Measurements from ENCODE around the gene NCOA6.

Gene NCOA6

DNA sequence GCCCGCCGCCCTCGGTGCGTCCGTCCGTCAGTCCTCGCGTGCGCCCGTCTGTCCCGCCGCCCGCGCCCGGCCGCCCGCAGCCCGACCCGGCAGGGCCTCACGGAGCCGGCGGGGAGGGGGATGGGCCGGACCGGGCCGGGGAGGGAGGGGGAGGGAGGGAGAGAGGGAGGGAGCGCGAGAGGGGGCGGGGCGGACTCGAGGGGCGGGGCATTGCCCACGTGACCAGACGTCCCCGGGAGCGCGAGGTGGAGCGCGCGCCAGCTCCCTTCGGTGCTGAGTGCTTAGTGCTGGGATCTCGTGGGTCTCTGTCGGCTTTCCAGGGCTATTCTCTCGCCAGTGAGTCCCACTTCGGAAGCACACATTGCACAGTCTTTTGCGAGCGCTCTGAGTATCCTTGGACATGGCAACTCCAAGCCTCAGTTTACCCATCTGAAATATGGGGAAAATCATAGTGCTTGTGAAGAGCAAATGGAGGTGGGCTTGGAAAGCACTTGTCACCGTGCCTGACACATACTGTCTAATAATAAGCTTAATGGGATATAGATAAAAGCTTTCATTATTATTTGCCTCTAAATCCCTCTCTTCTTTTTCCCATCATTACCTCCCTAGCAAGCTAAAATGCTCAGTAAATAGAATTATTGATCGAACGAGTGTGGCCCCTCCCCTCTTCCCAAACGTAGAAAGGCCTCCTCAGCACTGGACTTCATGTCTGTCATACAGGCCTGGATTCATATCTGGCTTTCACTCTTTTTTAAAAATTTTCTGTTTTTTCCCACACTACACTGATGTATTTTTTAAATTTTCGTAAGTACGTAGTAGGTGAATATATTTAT is at the start of gene NCOA6:
NCOA6 (minus strand) TSS at position 122 of the 833 bp plus-strand sequence. CDS start 43,296 bp downstream, outside the sequence.
- peak; percentile 75 for DNase-seq

DNA sequence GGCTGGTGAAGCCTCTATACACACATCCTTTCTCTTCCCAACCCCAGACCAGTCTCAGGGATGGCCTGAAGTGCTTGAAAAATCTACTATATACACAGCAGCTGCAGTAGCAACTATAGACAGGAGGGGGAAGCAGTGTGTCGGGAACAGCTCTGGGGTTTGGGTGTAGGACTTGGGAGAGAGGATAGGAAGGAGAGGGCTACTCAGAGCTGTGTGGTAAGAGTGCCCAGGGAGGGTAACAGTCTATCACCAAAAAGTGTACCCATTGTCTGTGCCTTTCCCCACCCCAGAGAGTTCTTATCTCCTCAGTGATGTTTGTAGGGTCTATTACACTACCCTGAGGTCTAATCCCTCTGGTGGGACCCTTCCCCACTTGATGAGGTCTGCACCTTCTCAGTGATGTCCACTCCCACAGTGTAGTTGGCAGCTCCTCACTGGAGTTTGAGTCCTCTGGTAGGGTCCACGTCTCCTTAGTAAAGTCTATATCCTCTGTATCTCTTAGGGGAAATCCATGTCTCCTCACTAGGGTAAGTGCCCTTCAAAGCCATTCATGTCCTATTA is 48.7 kb upstream of the NCOA6 start:
- DNase-seq, result peak; percentile 75

DNA sequence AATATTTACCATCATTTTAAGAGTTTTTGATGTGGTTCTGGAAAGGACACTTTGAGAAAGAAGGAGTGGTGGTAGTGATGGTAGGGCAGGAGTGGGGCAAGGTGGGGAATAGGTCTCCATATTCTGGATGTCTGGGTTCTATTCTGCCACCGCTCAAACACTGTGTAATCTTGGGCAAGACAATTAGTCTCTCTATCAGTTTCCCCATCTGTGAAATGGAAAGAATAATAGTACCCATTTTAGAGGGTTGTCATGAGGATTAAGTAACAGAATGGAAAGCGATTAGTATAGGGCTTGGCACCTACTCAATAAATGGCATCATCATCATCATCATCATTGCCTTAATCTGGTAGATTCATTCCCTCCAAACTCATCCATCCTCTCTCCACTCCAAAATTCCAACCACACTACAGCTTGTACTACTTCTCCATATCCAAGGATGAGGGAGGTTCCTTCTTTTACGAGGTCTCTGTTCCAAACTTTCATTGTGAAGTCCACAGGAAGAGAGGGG is 48.2 kb upstream of the NCOA6 start:
- DNase-seq, result no peak

DNA sequence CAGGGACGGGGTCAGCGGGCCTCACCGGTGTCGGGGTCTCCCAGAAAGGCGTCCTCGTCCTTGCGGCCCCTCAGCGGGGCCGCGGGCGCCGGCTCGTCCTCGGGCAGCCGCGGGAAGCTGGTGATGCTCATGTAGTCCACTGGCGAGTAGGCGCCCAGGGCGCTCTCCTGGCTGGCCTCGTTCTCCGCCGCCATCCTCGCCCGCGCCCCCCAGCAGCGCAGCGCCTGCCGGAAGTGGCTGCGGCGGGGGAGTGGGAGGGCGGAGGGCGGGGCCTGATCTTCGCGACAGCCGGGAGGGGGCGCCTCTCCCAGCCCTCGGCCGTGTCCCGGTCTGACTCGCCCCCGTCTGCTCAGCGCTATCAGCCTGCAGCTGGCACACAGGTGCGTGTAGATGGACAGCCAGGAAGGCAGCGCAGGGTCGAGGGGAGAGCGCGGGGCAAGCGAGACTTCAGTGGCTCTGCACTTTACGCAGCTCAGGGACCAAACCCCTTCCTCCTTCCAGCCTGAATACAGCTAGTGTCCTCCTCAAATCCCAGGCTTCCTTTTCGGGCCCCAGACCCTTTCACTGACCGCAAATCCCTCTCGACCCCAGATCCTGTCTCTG is 47.3 kb upstream of the NCOA6 start, which contains the start of gene GGT7:
GGT7 (minus strand) TSS at position 235 of the 603 bp plus-strand sequence; CDS start at position 194, 41 bp downstream.
- DNase-seq, result peak; percentile 86

DNA sequence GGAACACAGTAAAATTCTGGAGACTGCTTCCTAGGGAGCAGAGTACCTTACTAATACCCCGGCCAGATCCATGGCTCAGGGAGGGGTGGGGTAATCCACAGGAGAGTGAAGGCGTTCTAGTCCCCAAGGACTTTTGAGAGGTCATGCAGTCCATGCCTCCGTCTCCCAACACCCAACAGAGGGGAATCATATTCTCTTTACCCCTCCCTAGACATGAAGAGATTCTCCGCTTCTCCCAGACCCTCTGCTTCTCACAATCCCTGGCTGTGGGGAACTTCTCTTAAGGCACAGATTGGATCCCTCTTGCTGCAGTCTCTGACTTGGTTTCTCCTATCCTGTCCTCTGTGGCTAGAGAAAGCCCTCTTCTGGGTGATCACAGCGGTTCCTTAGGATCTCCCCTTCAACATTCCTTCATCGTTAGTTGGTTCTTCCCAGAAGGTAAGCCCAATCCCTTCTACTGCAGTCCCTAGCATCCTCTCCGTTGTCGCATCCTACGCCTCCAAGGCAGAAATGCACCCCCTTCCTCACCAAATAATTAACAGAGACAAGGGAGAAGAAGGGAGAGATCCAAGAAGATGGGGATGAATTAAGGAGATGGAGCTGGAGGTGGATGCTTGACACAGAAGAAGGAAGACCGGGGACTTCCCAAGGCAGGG is 46.6 kb upstream of the NCOA6 start:
- no peak for DNase-seq

DNA sequence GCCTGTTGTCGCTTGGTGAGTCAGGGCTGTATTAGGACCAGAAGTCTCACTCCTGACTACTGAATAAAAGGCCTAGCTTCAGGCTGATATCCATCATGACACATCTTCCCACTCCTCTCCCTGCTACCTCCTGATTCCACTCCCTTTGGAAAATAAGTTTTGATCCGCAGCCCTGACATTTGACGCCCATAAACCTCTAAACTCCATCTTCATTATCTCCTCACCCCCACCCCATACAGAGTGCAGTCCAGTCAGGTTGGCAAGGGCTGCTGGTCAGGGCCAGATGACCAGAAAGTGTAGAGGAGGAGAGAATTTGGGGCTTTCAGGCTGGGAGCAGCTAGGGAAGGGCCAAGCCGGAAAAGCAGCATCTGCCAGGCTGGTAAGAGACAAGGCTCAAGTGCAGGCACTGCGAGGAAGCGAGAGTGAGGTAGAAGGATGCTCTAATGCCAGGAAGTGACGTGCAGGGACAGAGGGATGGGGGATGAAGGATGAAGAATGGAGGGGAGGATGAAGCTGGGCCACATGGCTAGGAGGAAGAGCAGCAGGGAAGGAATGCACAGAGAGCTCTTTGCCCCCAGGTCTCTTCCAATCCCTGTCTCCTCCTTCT is 46.0 kb upstream of the NCOA6 start:
- DNase-seq, result no peak

DNA sequence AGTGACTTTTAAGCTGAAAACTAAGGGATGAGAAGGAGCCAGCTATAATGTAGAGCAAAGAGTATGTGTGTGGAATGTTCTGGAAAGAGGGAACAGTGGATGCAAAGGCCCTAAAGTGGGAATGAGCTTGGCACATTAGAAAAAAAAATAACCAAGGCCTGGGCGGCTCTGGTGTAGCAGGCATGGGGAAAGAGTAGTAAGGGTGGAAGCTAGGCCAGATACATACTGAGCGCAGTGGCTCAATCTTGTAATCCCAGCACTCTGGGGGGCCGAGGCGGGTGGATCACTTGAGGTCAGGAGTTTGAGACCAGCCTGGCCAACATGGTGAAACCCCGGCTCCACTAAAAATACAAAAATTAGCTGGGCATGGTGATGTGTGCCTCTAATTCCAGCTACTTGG is 38.8 kb upstream of the NCOA6 start:
- no peak for DNase-seq

DNA sequence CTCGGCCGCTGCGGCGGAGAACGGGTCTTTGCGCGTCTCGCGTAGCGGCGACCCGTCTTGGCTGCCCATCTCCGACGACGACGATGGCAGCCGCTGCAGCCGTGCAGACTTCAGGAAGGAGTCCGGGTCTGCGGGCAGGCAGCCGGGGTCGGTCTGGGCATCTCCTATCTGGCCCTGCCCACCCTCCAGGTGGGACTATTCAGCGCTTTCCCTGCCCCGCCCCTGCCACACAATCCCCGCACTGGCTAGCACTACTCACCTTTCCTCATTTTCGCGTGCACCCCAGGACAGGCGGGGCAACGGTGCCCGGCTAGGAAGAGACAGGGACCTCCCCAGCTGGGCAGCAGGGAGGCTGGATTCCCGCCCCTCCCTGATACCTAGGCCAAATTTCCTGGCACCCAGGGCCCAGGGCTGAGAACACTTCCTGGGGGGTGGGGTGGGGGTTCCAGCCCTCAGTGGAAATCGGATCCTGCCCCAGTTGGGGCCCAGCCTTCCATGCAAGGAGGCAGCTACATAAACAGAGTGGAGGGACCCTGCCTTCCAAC is 38.0 kb upstream of the NCOA6 start:
- no peak for DNase-seq

DNA sequence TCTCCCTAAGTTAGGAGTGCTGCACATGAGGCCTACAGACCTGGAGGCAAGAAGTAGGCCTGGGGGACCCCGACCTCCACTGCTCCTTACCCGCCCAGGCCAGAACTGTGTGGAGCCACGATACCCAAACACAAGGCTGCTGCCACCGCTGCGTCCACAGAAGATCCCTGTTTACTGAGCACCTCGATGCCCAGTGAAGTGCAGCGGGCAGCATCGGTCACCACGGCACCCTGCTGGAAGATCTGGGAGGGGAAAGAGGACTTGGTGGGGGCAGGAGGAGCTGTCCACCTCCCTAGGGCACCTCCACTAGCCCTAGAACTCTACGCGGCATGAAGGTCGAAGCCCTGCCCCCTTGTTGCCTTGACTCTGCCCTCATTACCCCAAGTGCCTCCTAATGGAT is 37.3 kb upstream of the NCOA6 start:
- DNase-seq, result no peak

DNA sequence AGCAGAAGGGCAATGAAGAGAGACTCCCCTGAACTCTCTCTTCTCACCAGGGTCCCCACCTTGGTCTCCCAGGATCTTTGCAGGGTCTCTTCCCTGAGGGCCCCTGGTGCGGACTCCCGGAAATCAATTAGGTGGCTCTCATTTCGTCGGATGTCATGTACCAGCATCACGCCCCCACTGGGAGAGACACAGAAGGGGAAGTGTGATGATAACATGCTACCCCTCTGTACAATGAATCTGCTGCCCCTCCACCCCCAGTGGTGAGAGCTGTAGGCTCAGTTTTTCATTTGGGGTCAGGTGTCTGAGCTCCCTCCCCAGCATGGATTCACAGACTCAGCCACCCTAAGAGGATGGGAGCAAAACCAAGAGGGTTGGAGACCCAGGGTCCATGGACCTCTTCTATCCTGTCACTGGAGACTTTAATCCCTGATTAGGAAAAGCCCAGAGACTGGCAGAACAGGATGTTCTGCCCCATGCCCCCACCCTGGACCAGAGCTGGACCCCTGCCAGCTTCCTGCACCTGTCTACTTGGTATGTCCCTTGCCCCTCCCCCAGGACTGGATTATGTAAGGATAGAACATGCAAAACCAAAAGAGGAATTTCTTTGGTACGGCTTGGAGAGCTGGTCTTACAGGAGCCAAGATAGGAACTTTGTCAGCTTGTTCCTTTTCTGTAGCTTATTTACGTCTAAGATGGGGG is 36.1 kb upstream of the NCOA6 start:
- DNase-seq, result no peak

DNA sequence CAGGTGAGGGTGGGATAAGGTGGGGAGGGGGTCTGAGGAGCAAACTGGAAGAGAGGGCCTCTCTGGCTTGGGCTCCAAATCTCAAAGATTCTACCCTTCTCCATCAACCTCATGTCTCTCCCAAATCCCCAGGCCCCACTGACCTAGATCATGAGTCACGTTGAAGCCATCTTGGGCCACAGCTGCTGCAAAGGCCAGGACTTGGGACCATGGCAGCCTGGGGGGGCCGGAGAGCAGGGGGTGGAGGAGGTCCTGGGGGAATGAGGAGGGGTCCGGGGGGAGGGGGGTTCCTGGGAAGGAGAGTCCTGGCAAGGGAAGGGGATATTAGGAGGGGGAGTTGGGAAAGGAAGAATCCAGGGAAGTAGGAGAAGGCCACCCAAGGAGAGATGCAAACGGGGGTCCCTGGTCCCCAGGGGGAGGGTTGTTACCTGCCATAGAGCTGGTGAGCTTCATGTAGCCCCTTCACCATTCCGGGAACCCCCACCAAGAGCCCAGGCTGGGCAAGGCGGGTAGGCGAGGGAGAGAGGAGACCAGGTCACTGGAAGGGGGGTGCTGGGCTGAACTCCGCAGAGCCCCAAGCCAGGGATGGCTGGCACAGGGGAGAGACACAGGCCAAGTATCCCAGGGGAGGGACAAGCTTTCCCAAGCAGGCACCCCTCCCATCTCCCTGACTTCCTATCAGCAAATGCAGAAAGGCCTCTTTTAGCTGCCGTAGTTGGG is 34.5 kb upstream of the NCOA6 start:
- no peak for DNase-seq

DNA sequence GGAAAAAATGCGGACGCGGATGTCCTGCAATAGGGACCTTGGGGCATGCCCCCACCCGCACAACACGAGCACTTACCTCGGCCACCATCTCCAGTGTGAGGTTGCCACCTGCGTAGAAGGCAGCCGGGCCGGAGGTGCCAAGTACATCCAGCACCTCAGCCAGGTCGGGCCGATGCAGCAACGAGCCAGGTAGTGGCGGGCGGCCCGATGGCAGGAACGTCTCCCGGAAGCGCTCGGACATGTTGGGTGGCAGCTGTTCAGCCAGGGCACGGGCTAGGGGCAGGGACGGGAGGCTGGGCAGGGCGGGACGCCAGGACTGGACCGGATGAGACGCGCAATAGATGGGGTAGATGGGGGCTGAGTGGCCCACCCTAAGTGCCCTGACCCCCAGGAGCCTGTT is 33.9 kb upstream of the NCOA6 start:
- no peak for DNase-seq

DNA sequence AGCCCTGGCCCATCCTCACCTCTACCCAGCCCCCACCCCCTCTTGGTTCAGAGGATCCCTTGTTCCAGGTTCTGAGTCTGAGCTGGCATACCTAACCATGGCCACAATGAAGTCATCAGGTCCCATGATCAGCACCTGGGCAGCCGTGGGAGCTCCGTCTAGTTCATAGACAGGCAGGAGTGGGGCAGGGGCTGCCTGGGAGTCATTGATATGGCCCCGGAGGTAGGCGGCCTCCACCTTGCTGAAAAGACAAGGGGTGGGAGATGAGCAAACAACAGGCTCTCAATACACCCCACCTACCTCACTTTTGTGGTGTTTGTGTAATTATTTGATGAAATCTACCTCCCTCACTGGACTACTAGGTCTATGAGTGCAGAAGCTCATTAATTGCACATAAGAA is 26.8 kb upstream of the NCOA6 start:
- no peak for DNase-seq

DNA sequence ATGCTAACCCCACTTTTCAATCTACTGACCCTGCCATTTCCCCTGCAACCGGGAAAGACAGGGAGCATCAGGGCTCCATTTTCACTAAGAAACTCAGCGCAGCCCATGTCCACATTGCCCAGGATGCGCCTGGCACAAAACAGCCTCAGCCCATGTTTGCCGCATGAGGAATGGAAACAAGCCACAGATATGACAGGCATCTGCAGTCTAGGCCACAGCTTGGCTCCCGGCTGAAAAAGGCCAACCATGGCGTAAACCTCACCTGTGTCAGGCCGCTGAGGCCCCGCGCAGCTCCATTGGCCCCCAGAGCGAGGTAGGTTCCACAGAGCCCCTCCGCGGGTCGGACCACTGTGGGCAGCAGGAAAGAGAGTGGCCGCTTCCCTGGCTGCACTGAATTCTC is 25.5 kb upstream of the NCOA6 start:
- no peak for DNase-seq

DNA sequence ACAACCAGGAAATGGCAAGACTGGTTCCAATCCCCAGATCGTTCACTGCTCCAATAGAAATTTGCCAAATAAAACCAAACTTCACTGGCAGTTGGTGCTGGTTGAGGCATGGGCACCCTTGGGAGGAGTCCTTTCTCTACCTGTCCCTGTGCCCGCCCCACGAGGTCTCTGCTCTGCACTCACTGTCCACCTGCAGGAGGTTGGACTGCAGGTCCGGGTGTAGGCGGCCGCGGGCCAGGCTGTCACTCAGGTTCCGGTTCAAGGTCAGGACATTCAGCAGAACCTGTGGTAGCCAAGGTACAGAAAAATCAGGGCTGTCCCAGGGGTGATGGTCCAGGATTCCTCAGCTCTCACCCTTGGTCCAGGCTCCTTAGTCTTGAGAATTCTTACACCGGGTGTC is 24.3 kb upstream of the NCOA6 start:
- no peak for DNase-seq

DNA sequence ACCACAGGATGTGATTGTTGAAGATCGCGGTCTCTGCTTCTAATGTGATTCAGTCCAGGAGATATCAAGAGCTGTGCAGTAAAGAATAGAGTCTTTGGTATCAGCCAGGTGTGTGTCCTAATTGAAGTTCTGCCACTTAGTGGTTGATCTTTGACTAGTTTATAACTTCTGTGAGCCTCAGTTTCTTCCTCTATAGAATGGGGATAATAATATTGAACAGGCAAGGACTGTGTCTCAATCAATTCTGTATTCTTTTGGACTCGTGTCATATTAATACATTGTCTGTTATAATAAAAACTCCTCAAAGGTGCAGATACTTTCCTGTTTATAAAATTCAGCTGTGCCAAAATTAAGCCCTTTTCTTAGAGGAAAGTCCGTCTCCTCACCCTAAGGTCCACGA is 23.1 kb upstream of the NCOA6 start:
- DNase-seq, result no peak

DNA sequence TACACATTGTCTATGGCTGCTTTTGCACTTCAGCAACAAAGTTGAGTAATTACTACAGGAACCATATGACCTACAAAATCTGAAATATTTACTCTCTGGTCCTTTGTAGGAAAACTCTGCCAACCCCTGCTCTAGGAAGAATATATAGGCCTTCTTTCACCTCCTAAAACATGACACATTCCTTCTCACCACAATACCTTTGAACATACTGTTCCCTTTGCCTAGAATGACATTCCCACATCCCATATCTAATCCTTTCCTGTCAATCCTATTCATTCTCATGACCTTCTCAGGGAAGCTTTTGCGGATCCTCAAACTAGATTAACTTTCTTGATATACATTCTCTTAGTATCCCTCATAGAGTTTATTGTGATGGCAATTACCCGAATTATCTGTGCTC is 18.0 kb upstream of the NCOA6 start:
- DNase-seq, result no peak

DNA sequence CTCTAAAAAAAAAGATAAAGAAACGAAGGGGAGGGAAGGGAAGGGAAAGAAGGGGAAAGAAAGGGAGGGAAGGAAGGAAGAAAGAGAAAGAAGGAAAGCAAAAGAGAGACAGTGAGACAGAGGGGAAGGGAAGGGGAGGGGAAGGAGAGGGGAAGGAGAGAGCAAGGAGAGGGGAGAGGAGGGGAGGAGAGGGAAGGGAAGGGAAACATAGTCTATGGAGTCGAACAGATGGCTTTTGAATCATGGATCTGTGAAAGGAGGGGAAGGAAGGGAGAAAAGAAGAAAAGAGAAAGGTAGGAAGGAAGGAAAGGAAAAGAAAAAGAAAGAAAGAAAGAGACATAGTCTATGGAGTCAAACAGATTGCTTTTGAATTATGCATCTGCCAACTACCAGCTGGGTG is 16.7 kb upstream of the NCOA6 start:
- DNase-seq, result no peak

DNA sequence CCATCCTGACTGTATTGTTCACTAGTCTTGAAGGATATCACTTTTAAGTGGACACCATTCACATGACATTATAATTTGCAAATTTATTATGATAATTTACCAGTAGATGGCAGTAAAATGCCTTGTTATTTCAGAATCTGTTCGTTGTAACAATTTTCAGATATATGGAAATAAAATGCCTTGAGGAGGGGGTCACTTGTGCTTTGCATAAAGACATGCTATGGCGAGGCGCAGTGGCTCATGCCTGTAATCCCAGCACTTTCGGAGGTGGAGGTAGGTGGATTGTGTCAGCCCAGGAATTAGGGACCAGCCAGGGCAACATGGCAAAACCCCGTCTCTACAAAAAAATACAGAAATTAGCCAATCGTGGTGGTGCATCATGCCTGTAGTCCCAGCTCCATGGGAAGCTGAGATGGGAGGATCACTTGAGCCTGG is 9.0 kb upstream of the NCOA6 start:
- DNase-seq, result peak; percentile 20

DNA sequence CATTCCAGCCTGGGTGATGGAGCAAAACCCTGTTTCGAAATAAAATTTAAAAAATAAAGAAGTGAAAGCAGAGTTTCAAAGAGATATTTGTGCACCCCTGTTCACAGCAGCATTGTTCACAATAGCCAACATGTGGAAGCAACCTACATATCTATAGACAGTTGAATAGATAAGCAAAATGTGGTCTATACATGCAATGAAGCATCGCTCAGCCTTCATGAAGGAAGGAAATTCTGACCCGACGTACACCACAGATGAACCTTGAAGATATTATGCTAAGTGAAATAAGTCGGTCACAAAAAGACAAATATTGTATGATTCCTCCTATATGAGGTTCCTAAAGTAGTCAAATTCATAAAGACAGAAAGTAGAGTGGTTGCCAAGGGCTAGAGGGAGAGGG is 6.5 kb upstream of the NCOA6 start:
- no peak for DNase-seq

DNA sequence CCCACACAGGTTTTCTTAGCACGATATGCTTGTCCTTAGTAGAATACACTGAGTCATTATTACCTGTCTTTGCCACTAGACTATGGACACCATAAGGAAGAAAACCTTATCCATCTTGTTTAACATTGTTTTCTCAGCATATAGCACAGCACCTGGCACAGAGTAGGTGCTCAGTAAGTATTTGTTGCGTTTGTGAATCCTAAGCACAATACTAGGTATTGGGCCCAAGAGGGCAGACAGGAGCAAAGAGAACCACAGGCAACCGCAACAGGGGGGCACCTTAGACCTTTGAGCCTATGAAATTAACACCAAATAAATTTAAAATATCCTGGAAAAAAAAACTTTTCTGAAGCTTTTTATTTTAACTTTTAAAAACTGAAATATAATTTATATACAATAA is 3.7 kb upstream of the NCOA6 start:
- no peak for DNase-seq
